Fibroblast of lung (primary cell): Measurements from ENCODE around the gene CH25H. TPM values are rescaled to one million over a fixed set of nuclear protein-coding genes. Genes with fewer than 3 reads are reported as not detected.

Experiments used
- DNase-seq, 2 donors: peaks; one replicate each; pipeline versions ENCODE4 v3.0.0 to v3.0.0-alpha.2; 2010; ENCODE audit warnings: low read depth in 2 of 2
- H2AFZ ChIP-seq: 2 replicates; pipeline ENCODE4 v1.5.1; 2012; ENCODE audit warnings: low read length, control low read depth, inconsistent platforms
- H3K27ac ChIP-seq: 2 replicates; pipeline ENCODE4 v1.5.1; 2011; ENCODE audit warnings: low read length, control low read depth; ENCODE audit not compliant: insufficient read depth
- H3K27me3 ChIP-seq: 2 replicates; pipeline ENCODE4 v1.5.1; 2011; ENCODE audit warnings: mild to moderate bottlenecking, low read length; ENCODE audit not compliant: control insufficient read depth, insufficient read depth
- H3K36me3 ChIP-seq: 2 replicates; pipeline ENCODE4 v1.5.1; 2011; ENCODE audit warnings: low read length; ENCODE audit not compliant: control insufficient read depth, insufficient read depth
- H3K4me1 ChIP-seq: 2 replicates; pipeline ENCODE4 v1.5.1; 2011; ENCODE audit warnings: low read length; ENCODE audit not compliant: control insufficient read depth, insufficient read depth; ENCODE audit errors: extremely low read depth
- H3K4me2 ChIP-seq: 2 replicates; pipeline ENCODE4 v1.5.1; 2011; ENCODE audit warnings: low read length, control low read depth; ENCODE audit not compliant: insufficient read depth; ENCODE audit errors: extremely low read depth
- H3K4me3 ChIP-seq, 4 experiments: fragments of 200-600 bp in 1 of 4; sonication (generic) in 1 of 4; replicated peaks in 1 of 4; 2 replicates each; pipeline ENCODE4 v1.5.1; 2011 to 2016; ENCODE audit warnings: low read length in 4 of 4, low read depth in 3 of 4, mild to moderate bottlenecking in 3 of 4, control low read depth in 2 of 4, inconsistent platforms in 1 of 4, mixed read lengths in 1 of 4; ENCODE audit not compliant: insufficient read depth in 1 of 4; ENCODE audit errors: control extremely low read depth in 1 of 4
- H3K79me2 ChIP-seq: 2 replicates; pipeline ENCODE4 v1.5.1; 2012; ENCODE audit warnings: mild to moderate bottlenecking, low read length, inconsistent platforms; ENCODE audit not compliant: control insufficient read depth, insufficient read depth
- H3K9ac ChIP-seq: 2 replicates; pipeline ENCODE4 v1.5.1; 2011; ENCODE audit warnings: mild to moderate bottlenecking, low read length, control low read depth; ENCODE audit not compliant: insufficient read depth
- H3K9me3 ChIP-seq: 2 replicates; pipeline ENCODE4 v1.5.1; 2012; ENCODE audit warnings: low read depth, low read length; ENCODE audit not compliant: control insufficient read depth, insufficient read depth
- H4K20me1 ChIP-seq: 2 replicates; pipeline ENCODE4 v1.5.1; 2011; ENCODE audit warnings: low read length; ENCODE audit not compliant: control insufficient read depth, insufficient read depth; ENCODE audit errors: extremely low read depth
- CTCF ChIP-seq, 2 donors: IDR thresholded peaks in 1 of 2; conservative IDR thresholded peaks in 1 of 2; 1 replicate in 1 of 2; 2 replicates in 1 of 2; pipeline ENCODE4 v1.5.1; 2011 to 2012; ENCODE audit warnings: low read length in 2 of 2, control low read depth in 1 of 2, inconsistent platforms in 1 of 2, low read depth in 1 of 2, mild to moderate bottlenecking in 1 of 2
- EZH2 ChIP-seq: IDR thresholded peaks from 2 replicates; pipeline ENCODE4 v1.5.1; 2012; ENCODE audit warnings: low read length, control low read depth, mild to moderate bottlenecking; ENCODE audit errors: missing control alignments
- polyA plus RNA-seq, 2 donors: library from polyadenylated mRNA; depleted of rRNA in 1 of 2; stranded (reverse) in 1 of 2; unstranded in 1 of 2; fragments of >200 nt; gene quantifications; 2 replicates each; pipeline ENCODE4 v1.2.1, GENCODE V29; 2011 to 2012; ENCODE audit warnings: missing spikeins in 1 of 2
- total RNA-seq: library from RNA; depleted of rRNA; stranded (reverse); fragments of >200 nt; gene quantifications from 2 replicates; pipeline ENCODE4 v1.2.1, GENCODE V29; 2014

CH25H gene
- total and polyA plus RNA-seq, 2 donors (not counting 1 experiment from before 2014, with no cell fraction given) = 1.7 to 17.7 TPM

- no peaks in the 10 kb centered on the region for H3K9me3 ChIP-seq
- no peak for TF ChIP-seq EZH2
- no peak for TF ChIP-seq CTCF (conservative IDR thresholded peaks at IDR 0.05 in 1 of 2, IDR thresholded peaks at IDR 0.05 in 1 of 2; ENCODE audit: low read depth in 1 of 2, low read length in 2 of 2)
- H3K27me3 ChIP-seq = peaks cover 3% of the 10 kb centered on the region
- H3K27ac ChIP-seq = no peak overlapping the region
- H4K20me1 ChIP-seq = no peaks in the 10 kb centered on the region
- H3K4me2 ChIP-seq = no peak overlapping the region
- no peak for DNase-seq
- H2AFZ ChIP-seq = no peak overlapping the region
- no peak overlapping the region for H3K4me3 ChIP-seq
- no peak overlapping the region for H3K9ac ChIP-seq
- H3K36me3 ChIP-seq = no peaks in the 10 kb centered on the region
- no peaks in the 10 kb centered on the region for H3K79me2 ChIP-seq
- H3K4me1 ChIP-seq = peaks cover 5% of the 10 kb centered on the region
Measured at GRCh38 chr10:89167915-89168314, 39.2 kb downstream of the CH25H start.

DNA sequence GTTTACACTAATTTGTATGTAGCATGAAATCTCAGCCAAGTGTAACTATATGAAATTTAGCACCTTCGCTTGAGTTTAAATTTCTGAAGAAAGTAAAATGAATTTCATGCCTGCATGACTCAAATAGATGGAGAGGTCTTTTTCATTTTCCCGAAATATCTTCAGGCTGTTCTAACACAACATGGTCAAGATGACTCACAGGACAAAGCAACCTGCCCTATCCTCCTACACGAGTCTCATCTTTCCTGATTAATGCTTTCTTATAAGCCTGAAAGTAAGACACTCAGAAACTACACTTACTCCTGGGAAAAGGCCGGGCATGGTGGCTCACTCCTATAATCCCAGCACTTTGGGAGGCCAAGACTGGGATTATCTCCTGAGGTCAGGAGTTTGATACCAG, 41.2 kb downstream of the CH25H start:
- no peaks in the 10 kb centered on the region for H3K9me3 ChIP-seq
- H4K20me1 ChIP-seq = no peaks in the 10 kb centered on the region
- H3K4me3 ChIP-seq = no peak overlapping the region
- TF ChIP-seq CTCF (conservative IDR thresholded peaks at IDR 0.05 in 1 of 2, IDR thresholded peaks at IDR 0.05 in 1 of 2; ENCODE audit: low read depth in 1 of 2, low read length in 2 of 2) (no peak), EZH2 (no peak)
- no peak overlapping the region for H3K9ac ChIP-seq
- no peaks in the 10 kb centered on the region for H3K36me3 ChIP-seq
- H3K4me1 ChIP-seq = no peaks in the 10 kb centered on the region
- no peak overlapping the region for H3K27ac ChIP-seq
- H3K4me2 ChIP-seq = no peak overlapping the region
- H3K27me3 ChIP-seq = peaks cover 3% of the 10 kb centered on the region
- H2AFZ ChIP-seq = no peak overlapping the region
- H3K79me2 ChIP-seq = no peaks in the 10 kb centered on the region
- peak in 1 of 2 donors; percentile 69 for DNase-seq

GRCh38 chr10:89164920-89165319, 42.2 kb downstream of the CH25H start:
- H3K4me2 ChIP-seq = no peak overlapping the region
- no peak overlapping the region for H3K27ac ChIP-seq
- no peak overlapping the region for H2AFZ ChIP-seq
- peaks cover 3% of the 10 kb centered on the region for H3K27me3 ChIP-seq
- H3K36me3 ChIP-seq = no peaks in the 10 kb centered on the region
- H3K9me3 ChIP-seq = no peaks in the 10 kb centered on the region
- no peaks in the 10 kb centered on the region for H3K4me1 ChIP-seq
- no peak overlapping the region for H3K9ac ChIP-seq
- no peak overlapping the region for H3K4me3 ChIP-seq
- no peak for DNase-seq
- H4K20me1 ChIP-seq = no peaks in the 10 kb centered on the region
- H3K79me2 ChIP-seq = no peaks in the 10 kb centered on the region
- TF ChIP-seq CTCF (conservative IDR thresholded peaks at IDR 0.05 in 1 of 2, IDR thresholded peaks at IDR 0.05 in 1 of 2; ENCODE audit: low read depth in 1 of 2, low read length in 2 of 2) (no peak), EZH2 (no peak)
